ENCODE measurements around the gene KIFC1. TPM values are rescaled to one million over a fixed set of nuclear protein-coding genes. Genes with fewer than 3 reads are reported as not detected.

KIFC1 gene
- 7.5 and 11.0 TPM in 2 replicates for total RNA-seq

GRCh38 chr6:33391278-33391921, at the start of gene KIFC1:
KIFC1 (plus strand) TSS chr6:33391823; CDS start chr6:33391986, 163 bp downstream.

GRCh38 chr6:33410711-33411631, 19.3 kb downstream of the KIFC1 start, which contains the start of gene PHF1:
PHF1 (plus strand) TSS chr6:33411014; CDS start chr6:33412264, 1,250 bp downstream.

GRCh38 chr6:33417903-33418689, 26.5 kb downstream of the KIFC1 start, which contains the start of gene CUTA:
CUTA (minus strand) TSS chr6:33418107; CDS start chr6:33418000, 107 bp downstream.

GRCh38 chr6:33419580-33420490, 28.2 kb downstream of the KIFC1 start, which contains the start of gene SYNGAP1:
SYNGAP1 (plus strand) TSS chr6:33420065; CDS start chr6:33420265, 200 bp downstream.

GRCh38 chr6:33454009-33454946, 62.7 kb downstream of the KIFC1 start, which contains the start of gene ZBTB9:
ZBTB9 (plus strand) TSS chr6:33454576; CDS start chr6:33455101, 525 bp downstream.

Small RNA genes within 50 kb of the gene (small RNA-seq; reads per million reads assigned to genes)
- gene RPL35AP4 = not detected
- gene ZBTB9 = not detected

Other genes with a start within 250 kb of the KIFC1 start
- 0.22 and 0.39 TPM in 2 replicates for gene COL11A2, start 199.4 kb upstream of the KIFC1 start, total RNA-seq
- gene RXRB, start 191.2 kb upstream of the KIFC1 start, total RNA-seq = 30.6 and 32.2 TPM in 2 replicates
- 131 and 148 TPM in 2 replicates for gene SLC39A7, start 191.0 kb upstream of the KIFC1 start, total RNA-seq
- gene HSD17B8, start 187.2 kb upstream of the KIFC1 start, total RNA-seq = 5.9 and 8.0 TPM in 2 replicates
- 26.2 and 44.4 TPM in 2 replicates for gene RING1, start 183.3 kb upstream of the KIFC1 start, total RNA-seq
- gene VPS52, start 119.9 kb upstream of the KIFC1 start, total RNA-seq = 45.5 and 62.4 TPM in 2 replicates
- 1,662 and 2,917 TPM in 2 replicates for gene RPS18, start 119.7 kb upstream of the KIFC1 start, total RNA-seq
- 29.3 and 38.5 TPM in 2 replicates for gene B3GALT4, start 114.7 kb upstream of the KIFC1 start, total RNA-seq
- gene WDR46, start 102.6 kb upstream of the KIFC1 start, total RNA-seq = 61.6 and 62.8 TPM in 2 replicates
- 16.5 and 29.7 TPM in 2 replicates for gene PFDN6, start 102.2 kb upstream of the KIFC1 start, total RNA-seq
- 86.5 and 107 TPM in 2 replicates for gene RGL2, start 92.9 kb upstream of the KIFC1 start, total RNA-seq
- 152 and 157 TPM in 2 replicates for gene TAPBP, start 77.7 kb upstream of the KIFC1 start, total RNA-seq
- gene ZBTB22, start 74.1 kb upstream of the KIFC1 start, total RNA-seq = 26.8 and 29.8 TPM in 2 replicates
- 29.4 and 31.0 TPM in 2 replicates for gene DAXX, start 68.9 kb upstream of the KIFC1 start, total RNA-seq
- gene PHF1, start 19.2 kb downstream of the KIFC1 start, total RNA-seq = 19.6 and 23.6 TPM in 2 replicates
- gene CUTA, start 26.3 kb downstream of the KIFC1 start, total RNA-seq = 111 and 204 TPM in 2 replicates
- 6.8 and 14.9 TPM in 2 replicates for gene SYNGAP1, start 28.2 kb downstream of the KIFC1 start, total RNA-seq
- 4.9 and 7.9 TPM in 2 replicates for gene ZBTB9, start 62.8 kb downstream of the KIFC1 start, total RNA-seq
- gene BAK1, start 188.5 kb downstream of the KIFC1 start, total RNA-seq = 11.4 and 33.7 TPM in 2 replicates
- 32.6 and 64.2 TPM in 2 replicates for gene ITPR3, start 229.5 kb downstream of the KIFC1 start, total RNA-seq